WTC11 (cell line): ENCODE results near the gene SNTA1. TPM values are rescaled to one million over a fixed set of nuclear protein-coding genes. Genes with fewer than 3 reads are reported as not detected.

Experiments used
- ATF1 ChIP-seq: sonication (generic); formaldehyde crosslinking; IDR thresholded peaks from 2 replicates; pipeline ENCODE4 v1.8.1; 2023; ENCODE audit warnings: mild to moderate bottlenecking, moderate library complexity, missing genetic modification reagents
- E2F1 ChIP-seq: sonication (generic); formaldehyde crosslinking; IDR thresholded peaks from 2 replicates; pipeline ENCODE4 v1.8.0; 2022; ENCODE audit warnings: mild to moderate bottlenecking, missing genetic modification reagents
- ELF4 ChIP-seq: sonication (generic); formaldehyde crosslinking; IDR thresholded peaks from 2 replicates; pipeline ENCODE4 v1.8.1; 2022; ENCODE audit warnings: low read depth, mild to moderate bottlenecking, moderate library complexity, missing genetic modification reagents
- FOXK1 ChIP-seq: sonication (generic); formaldehyde crosslinking; IDR thresholded peaks from 2 replicates; pipeline ENCODE4 v1.8.0; 2022; ENCODE audit warnings: mild to moderate bottlenecking, moderate library complexity, missing genetic modification reagents
- FOXP1 ChIP-seq: sonication (generic); formaldehyde crosslinking; IDR thresholded peaks from 2 replicates; pipeline ENCODE4 v1.8.0; 2022; ENCODE audit warnings: missing genetic modification reagents, mild to moderate bottlenecking, moderate library complexity, borderline replicate concordance
- GABPB1 ChIP-seq: sonication (generic); formaldehyde crosslinking; IDR thresholded peaks from 2 replicates; pipeline ENCODE4 v1.8.1; 2023; ENCODE audit warnings: mild to moderate bottlenecking, missing genetic modification reagents
- GTF2I ChIP-seq: fragments of 250-450 bp; sonication (Bioruptor Pico); conservative IDR thresholded peaks from 2 replicates; pipeline ENCODE4 v1.4.0; 2021; ENCODE audit warnings: mild to moderate bottlenecking
- HMGA2 ChIP-seq: fragments of 250-450 bp; sonication (Bioruptor Pico); IDR thresholded peaks from 2 replicates; pipeline ENCODE4 v1.4.0; 2021; ENCODE audit warnings: mild to moderate bottlenecking, moderate library complexity
- HMGXB4 ChIP-seq: sonication (generic); formaldehyde crosslinking; IDR thresholded peaks from 2 replicates; pipeline ENCODE4 v1.8.1; 2023; ENCODE audit warnings: mild to moderate bottlenecking, moderate library complexity, missing genetic modification reagents
- IRF2 ChIP-seq: sonication (generic); formaldehyde crosslinking; IDR thresholded peaks from 2 replicates; pipeline ENCODE4 v1.8.0; 2022; ENCODE audit warnings: low read depth, missing genetic modification reagents, borderline replicate concordance
- JUN ChIP-seq: sonication (generic); formaldehyde crosslinking; IDR thresholded peaks from 2 replicates; pipeline ENCODE4 v1.8.0; 2023; ENCODE audit warnings: mild to moderate bottlenecking, missing genetic modification reagents
- KAT7 ChIP-seq: sonication (generic); formaldehyde crosslinking; IDR thresholded peaks from 2 replicates; pipeline ENCODE4 v1.8.1; 2023; ENCODE audit warnings: missing genetic modification reagents, mild to moderate bottlenecking, borderline replicate concordance
- NFATC4 ChIP-seq: fragments of 250-450 bp; sonication (Bioruptor Pico); IDR thresholded peaks from 2 replicates; pipeline ENCODE4 v1.9.0; 2021; ENCODE audit warnings: mild to moderate bottlenecking
- SMAD4 ChIP-seq: sonication (generic); formaldehyde crosslinking; IDR thresholded peaks from 2 replicates; pipeline ENCODE4 v1.8.0; 2022; ENCODE audit warnings: mild to moderate bottlenecking, missing genetic modification reagents
- TCF7 ChIP-seq: sonication (generic); formaldehyde crosslinking; IDR thresholded peaks from 2 replicates; pipeline ENCODE4 v1.8.0; 2022; ENCODE audit warnings: mild to moderate bottlenecking, low read depth, missing genetic modification reagents, moderate library complexity
- TEAD4 ChIP-seq: sonication (generic); formaldehyde crosslinking; IDR thresholded peaks from 2 replicates; pipeline ENCODE4 v1.8.0; 2022; ENCODE audit warnings: mild to moderate bottlenecking, missing genetic modification reagents
- TP53 ChIP-seq: sonication (generic); formaldehyde crosslinking; IDR thresholded peaks from 2 replicates; pipeline ENCODE4 v1.8.1; 2023; ENCODE audit warnings: mild to moderate bottlenecking, missing genetic modification reagents
- USF1 ChIP-seq: sonication (generic); formaldehyde crosslinking; IDR thresholded peaks from 2 replicates; pipeline ENCODE4 v1.8.0; 2022; ENCODE audit warnings: mild to moderate bottlenecking, missing genetic modification reagents
- ZNF263 ChIP-seq: sonication (generic); formaldehyde crosslinking; IDR thresholded peaks from 2 replicates; pipeline ENCODE4 v1.8.1; 2022; ENCODE audit warnings: low read depth, mild to moderate bottlenecking, moderate library complexity, missing genetic modification reagents
- ZNF423 ChIP-seq: fragments of 250-450 bp; sonication (Bioruptor Pico); IDR thresholded peaks from 2 replicates; pipeline ENCODE4 v2.1.2; 2022; ENCODE audit warnings: mild to moderate bottlenecking, moderate library complexity
- total RNA-seq: library from RNA; stranded (reverse); gene quantifications from 3 replicates; pipeline ENCODE4 v1.2.3, GENCODE V29; 2021
- TF ChIP-seq, protein P1 (sequence below): sonication (generic); formaldehyde crosslinking; IDR thresholded peaks from 2 replicates; pipeline ENCODE4 v1.8.0; 2022; ENCODE audit warnings: mild to moderate bottlenecking, missing genetic modification reagents
- TF ChIP-seq, protein P2 (sequence below): sonication (generic); formaldehyde crosslinking; IDR thresholded peaks from 2 replicates; pipeline ENCODE4 v1.8.0; 2022; ENCODE audit warnings: mild to moderate bottlenecking, missing genetic modification reagents
- TF ChIP-seq, protein P3 (sequence below): fragments of 250-450 bp; sonication (Bioruptor Pico); IDR thresholded peaks from 2 replicates; pipeline ENCODE4 v1.9.0; 2021; ENCODE audit warnings: mild to moderate bottlenecking
- TF ChIP-seq, protein P4 (sequence below): sonication (generic); formaldehyde crosslinking; IDR thresholded peaks from 2 replicates; pipeline ENCODE4 v1.8.0; 2022; ENCODE audit warnings: missing genetic modification reagents
- TF ChIP-seq, protein P5 (sequence below): sonication (generic); formaldehyde crosslinking; IDR thresholded peaks from 2 replicates; pipeline ENCODE4 v1.8.1; 2022; ENCODE audit warnings: low read depth, mild to moderate bottlenecking, moderate library complexity, missing genetic modification reagents, borderline replicate concordance
- TF ChIP-seq, protein P6 (sequence below): fragments of 250-450 bp; sonication (Bioruptor Pico); IDR thresholded peaks from 2 replicates; pipeline ENCODE4 v1.9.0; 2021; ENCODE audit warnings: moderate library complexity, mild to moderate bottlenecking, inconsistent platforms, borderline replicate concordance

SNTA1 gene
- total RNA-seq, 1 experiment from 2014 or later, result 5.3 TPM

GRCh38 chr20:33489495-33490022, 46.0 kb upstream of the SNTA1 start (continued):
- TF ChIP-seq TEAD4 (CRISPR knock-in tag) (no peak), KAT7 (CRISPR knock-in tag) (no peak), NFATC4 (CRISPR knock-in tag) (no peak), E2F1 (CRISPR knock-in tag) (no peak), HMGA2 (CRISPR knock-in tag) (no peak), ZNF423 (CRISPR knock-in tag) (no peak), ATF1 (CRISPR knock-in tag) (no peak), GTF2I (CRISPR knock-in tag) (no peak), ELF4 (CRISPR knock-in tag) (no peak), IRF2 (no peak), GABPB1 (CRISPR knock-in tag) (peak; percentile 90), FOXK1 (CRISPR knock-in tag) (0 out of 2 replicates have a peak, but pooled peaks have one; percentile 32), SMAD4 (CRISPR knock-in tag) (no peak), FOXP1 (CRISPR knock-in tag) (no peak), TP53 (no peak), ZNF263 (CRISPR knock-in tag) (no peak), HMGXB4 (no peak), TCF7 (CRISPR knock-in tag) (no peak), USF1 (CRISPR knock-in tag) (peak; percentile 76; the same call in 1 of the 2 replicates), JUN (CRISPR knock-in tag) (no peak)
- TF ChIP-seq, protein P1, sequence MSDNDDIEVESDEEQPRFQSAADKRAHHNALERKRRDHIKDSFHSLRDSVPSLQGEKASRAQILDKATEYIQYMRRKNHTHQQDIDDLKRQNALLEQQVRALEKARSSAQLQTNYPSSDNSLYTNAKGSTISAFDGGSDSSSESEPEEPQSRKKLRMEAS, result peak; percentile 52; the same call in 1 of the 2 replicates
- TF ChIP-seq, protein P2, sequence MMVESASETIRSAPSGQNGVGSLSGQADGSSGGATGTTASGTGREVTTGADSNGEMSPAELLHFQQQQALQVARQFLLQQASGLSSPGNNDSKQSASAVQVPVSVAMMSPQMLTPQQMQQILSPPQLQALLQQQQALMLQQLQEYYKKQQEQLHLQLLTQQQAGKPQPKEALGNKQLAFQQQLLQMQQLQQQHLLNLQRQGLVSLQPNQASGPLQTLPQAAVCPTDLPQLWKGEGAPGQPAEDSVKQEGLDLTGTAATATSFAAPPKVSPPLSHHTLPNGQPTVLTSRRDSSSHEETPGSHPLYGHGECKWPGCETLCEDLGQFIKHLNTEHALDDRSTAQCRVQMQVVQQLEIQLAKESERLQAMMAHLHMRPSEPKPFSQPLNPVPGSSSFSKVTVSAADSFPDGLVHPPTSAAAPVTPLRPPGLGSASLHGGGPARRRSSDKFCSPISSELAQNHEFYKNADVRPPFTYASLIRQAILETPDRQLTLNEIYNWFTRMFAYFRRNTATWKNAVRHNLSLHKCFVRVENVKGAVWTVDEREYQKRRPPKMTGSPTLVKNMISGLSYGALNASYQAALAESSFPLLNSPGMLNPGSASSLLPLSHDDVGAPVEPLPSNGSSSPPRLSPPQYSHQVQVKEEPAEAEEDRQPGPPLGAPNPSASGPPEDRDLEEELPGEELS (CRISPR knock-in tag), result no peak
- TF ChIP-seq, protein P3, sequence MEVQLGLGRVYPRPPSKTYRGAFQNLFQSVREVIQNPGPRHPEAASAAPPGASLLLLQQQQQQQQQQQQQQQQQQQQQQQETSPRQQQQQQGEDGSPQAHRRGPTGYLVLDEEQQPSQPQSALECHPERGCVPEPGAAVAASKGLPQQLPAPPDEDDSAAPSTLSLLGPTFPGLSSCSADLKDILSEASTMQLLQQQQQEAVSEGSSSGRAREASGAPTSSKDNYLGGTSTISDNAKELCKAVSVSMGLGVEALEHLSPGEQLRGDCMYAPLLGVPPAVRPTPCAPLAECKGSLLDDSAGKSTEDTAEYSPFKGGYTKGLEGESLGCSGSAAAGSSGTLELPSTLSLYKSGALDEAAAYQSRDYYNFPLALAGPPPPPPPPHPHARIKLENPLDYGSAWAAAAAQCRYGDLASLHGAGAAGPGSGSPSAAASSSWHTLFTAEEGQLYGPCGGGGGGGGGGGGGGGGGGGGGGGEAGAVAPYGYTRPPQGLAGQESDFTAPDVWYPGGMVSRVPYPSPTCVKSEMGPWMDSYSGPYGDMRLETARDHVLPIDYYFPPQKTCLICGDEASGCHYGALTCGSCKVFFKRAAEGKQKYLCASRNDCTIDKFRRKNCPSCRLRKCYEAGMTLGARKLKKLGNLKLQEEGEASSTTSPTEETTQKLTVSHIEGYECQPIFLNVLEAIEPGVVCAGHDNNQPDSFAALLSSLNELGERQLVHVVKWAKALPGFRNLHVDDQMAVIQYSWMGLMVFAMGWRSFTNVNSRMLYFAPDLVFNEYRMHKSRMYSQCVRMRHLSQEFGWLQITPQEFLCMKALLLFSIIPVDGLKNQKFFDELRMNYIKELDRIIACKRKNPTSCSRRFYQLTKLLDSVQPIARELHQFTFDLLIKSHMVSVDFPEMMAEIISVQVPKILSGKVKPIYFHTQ (CRISPR knock-in tag), result no peak
- TF ChIP-seq, protein P4, sequence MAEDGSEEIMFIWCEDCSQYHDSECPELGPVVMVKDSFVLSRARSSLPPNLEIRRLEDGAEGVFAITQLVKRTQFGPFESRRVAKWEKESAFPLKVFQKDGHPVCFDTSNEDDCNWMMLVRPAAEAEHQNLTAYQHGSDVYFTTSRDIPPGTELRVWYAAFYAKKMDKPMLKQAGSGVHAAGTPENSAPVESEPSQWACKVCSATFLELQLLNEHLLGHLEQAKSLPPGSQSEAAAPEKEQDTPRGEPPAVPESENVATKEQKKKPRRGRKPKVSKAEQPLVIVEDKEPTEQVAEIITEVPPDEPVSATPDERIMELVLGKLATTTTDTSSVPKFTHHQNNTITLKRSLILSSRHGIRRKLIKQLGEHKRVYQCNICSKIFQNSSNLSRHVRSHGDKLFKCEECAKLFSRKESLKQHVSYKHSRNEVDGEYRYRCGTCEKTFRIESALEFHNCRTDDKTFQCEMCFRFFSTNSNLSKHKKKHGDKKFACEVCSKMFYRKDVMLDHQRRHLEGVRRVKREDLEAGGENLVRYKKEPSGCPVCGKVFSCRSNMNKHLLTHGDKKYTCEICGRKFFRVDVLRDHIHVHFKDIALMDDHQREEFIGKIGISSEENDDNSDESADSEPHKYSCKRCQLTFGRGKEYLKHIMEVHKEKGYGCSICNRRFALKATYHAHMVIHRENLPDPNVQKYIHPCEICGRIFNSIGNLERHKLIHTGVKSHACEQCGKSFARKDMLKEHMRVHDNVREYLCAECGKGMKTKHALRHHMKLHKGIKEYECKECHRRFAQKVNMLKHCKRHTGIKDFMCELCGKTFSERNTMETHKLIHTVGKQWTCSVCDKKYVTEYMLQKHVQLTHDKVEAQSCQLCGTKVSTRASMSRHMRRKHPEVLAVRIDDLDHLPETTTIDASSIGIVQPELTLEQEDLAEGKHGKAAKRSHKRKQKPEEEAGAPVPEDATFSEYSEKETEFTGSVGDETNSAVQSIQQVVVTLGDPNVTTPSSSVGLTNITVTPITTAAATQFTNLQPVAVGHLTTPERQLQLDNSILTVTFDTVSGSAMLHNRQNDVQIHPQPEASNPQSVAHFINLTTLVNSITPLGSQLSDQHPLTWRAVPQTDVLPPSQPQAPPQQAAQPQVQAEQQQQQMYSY, result no peak
- TF ChIP-seq, protein P5, sequence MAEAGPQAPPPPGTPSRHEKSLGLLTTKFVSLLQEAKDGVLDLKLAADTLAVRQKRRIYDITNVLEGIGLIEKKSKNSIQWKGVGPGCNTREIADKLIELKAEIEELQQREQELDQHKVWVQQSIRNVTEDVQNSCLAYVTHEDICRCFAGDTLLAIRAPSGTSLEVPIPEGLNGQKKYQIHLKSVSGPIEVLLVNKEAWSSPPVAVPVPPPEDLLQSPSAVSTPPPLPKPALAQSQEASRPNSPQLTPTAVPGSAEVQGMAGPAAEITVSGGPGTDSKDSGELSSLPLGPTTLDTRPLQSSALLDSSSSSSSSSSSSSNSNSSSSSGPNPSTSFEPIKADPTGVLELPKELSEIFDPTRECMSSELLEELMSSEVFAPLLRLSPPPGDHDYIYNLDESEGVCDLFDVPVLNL, result no peak
- TF ChIP-seq, protein P6, sequence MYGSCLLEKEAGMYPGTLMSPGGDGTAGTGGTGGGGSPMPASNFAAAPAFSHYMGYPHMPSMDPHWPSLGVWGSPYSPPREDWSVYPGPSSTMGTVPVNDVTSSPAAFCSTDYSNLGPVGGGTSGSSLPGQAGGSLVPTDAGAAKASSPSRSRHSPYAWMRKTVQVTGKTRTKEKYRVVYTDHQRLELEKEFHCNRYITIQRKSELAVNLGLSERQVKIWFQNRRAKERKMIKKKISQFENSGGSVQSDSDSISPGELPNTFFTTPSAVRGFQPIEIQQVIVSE (CRISPR knock-in tag), result no peak
